Measurements from ENCODE around the gene PANK3.
"Not testable (repeated sequence)": the region's sequence is repeated elsewhere in the genome, so short reads cannot be mapped to it uniquely, and the experiment has no call there.

The PANK3 gene

GRCh38 chr5:168591302-168592013 lies 12.3 kb upstream of the PANK3 start:
- no peak for DNase-seq

- DNase-seq = no peak
These were observed 11.5 kb upstream of the PANK3 start for GRCh38 chr5:168590666-168591065.

GRCh38 chr5:168587987-168588386 lies 8.8 kb upstream of the PANK3 start:
- DNase-seq = no peak

GRCh38 chr5:168585119-168585856 lies 6.1 kb upstream of the PANK3 start:
- DNase-seq = no peak

GRCh38 chr5:168583742-168584482 lies 4.7 kb upstream of the PANK3 start:
- DNase-seq = no peak

- not testable (repeated sequence) for DNase-seq
These were observed 1.8 kb upstream of the PANK3 start for GRCh38 chr5:168580814-168581469.

- no peak for DNase-seq
These were observed 1.0 kb upstream of the PANK3 start for GRCh38 chr5:168580227-168580508.

GRCh38 chr5:168579488-168580226 lies 489 bp upstream of the PANK3 start:
- peak; percentile 94 for DNase-seq

GRCh38 chr5:168578006-168578405 lies 1.2 kb downstream of the PANK3 start:
- DNase-seq = no peak

GRCh38 chr5:168575391-168576372 lies 3.5 kb downstream of the PANK3 start:
- no peak for DNase-seq

GRCh38 chr5:168574156-168574555 lies 5.0 kb downstream of the PANK3 start:
- DNase-seq = not testable (repeated sequence)

GRCh38 chr5:168573663-168574062 lies 5.5 kb downstream of the PANK3 start:
- not testable (repeated sequence) for DNase-seq

GRCh38 chr5:168570490-168571328 lies 8.5 kb downstream of the PANK3 start:
- no peak for DNase-seq

- DNase-seq = no peak
These were observed 10.4 kb downstream of the PANK3 start for GRCh38 chr5:168568738-168569137.

- DNase-seq = no peak
These were observed 15.2 kb downstream of the PANK3 start for GRCh38 chr5:168563959-168564358.

- DNase-seq = no peak
These were observed 16.9 kb downstream of the PANK3 start for GRCh38 chr5:168562279-168562678.

GRCh38 chr5:168557389-168557788 lies 21.8 kb downstream of the PANK3 start:
- no peak for DNase-seq

GRCh38 chr5:168553377-168554130 lies 25.6 kb downstream of the PANK3 start:
- DNase-seq = no peak

GRCh38 chr5:168552146-168552545 lies 27.0 kb downstream of the PANK3 start:
- no peak for DNase-seq

- no peak for DNase-seq
These were observed 28.5 kb downstream of the PANK3 start for GRCh38 chr5:168550656-168551055.
